ENCODE data around the gene RNF224.
"Not testable (repeated sequence)": the region's sequence is repeated elsewhere in the genome, so short reads cannot be mapped to it uniquely, and the experiment has no call there.

Gene RNF224

DNA sequence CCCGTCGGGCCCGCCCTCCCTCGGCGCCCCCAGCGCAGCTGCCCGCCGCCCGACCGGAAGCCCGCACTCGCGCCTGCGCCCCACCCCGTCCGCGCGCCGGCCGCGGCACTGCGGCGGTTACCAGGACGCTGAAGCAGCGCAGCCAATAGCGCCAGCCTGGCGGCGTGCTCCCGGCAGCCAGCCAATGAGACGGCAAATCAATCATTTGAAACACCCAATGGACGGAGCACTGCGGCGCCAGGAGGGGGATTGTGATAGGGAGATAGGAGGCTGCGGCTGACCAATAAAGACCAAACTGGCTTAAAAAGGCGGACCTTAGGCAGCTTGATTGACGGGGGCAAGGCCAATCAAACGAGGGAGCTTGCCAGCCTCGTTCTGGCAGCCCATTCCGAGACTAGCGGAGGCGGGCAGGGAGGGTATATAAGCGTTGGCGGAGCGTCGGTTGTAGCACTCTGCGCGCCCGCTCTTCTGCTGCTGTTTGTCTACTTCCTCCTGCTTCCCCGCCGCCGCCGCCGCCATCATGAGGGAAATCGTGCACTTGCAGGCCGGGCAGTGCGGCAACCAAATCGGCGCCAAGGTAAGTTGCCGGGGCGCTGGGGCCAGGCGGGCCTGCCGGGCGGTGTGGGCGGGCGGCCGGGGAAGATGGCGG lies 13.7 kb downstream of the RNF224 start, which contains the start of gene TUBB4B:
Gene TUBB4B, plus strand, starts transcription at position 447 of the 649 bp plus-strand sequence. Its CDS starts 74 bp downstream, at position 521.
- peak; percentile 100 for DNase-seq (ENCODE audit: low spot score)

DNA sequence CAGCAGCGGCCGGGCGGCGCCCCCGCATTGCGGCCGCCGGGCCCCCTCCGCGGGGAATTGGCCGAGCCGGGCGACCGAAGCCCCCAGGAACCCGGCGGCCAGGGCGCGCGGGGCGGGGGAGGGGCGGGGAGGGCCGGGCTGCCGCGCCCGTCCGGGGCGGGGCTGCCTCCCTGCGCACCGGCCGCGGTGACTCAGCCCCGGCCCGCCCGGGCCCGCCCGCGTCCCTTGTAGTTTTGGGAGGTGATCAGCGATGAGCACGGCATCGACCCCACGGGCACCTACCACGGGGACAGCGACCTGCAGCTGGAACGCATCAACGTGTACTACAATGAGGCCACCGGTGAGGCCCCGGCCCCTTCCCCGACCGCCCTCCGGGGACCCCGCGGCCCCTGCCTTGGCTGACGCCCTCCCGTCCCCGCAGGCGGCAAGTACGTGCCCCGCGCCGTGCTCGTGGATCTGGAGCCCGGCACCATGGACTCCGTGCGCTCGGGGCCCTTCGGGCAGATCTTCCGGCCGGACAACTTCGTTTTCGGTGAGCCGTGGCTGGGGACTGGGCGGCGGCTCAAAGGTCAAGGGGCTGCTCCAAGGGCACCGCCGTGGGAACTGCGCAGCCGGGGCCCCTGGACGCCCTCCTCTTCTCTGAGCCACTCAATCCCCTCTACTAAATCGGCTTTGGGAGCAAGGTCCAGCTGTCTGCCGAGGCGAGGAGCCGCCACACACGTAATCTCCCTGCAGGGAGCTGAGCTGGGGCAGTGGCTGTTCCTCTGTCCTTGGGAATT lies 14.4 kb downstream of the RNF224 start:
- no peak for DNase-seq (ENCODE audit: low spot score)

DNA sequence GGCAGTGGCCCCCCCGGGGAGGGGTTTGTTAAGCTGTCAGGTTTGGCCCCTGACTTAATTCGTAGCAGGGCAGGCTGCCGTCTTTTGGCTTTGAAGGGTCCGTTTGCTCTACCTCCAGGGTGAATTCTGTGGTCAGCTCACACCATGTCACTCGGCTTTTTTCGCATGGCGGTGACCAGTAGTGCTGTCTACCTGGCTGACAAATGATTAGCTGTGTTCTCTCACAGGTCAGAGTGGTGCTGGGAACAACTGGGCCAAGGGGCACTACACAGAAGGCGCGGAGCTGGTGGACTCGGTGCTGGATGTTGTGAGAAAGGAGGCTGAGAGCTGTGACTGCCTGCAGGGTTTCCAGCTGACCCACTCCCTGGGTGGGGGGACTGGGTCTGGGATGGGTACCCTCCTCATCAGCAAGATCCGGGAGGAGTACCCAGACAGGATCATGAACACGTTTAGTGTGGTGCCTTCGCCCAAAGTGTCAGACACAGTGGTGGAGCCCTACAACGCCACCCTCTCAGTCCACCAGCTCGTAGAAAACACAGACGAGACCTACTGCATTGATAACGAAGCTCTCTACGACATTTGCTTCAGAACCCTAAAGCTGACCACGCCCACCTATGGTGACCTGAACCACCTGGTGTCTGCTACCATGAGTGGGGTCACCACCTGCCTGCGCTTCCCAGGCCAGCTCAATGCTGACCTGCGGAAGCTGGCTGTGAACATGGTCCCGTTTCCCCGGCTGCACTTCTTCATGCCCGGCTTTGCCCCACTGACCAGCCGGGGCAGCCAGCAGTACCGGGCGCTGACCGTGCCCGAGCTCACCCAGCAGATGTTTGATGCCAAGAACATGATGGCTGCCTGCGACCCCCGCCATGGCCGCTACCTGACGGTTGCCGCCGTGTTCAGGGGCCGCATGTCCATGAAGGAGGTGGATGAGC lies 15.2 kb downstream of the RNF224 start:
- DNase-seq (ENCODE audit: low spot score): no peak

DNA sequence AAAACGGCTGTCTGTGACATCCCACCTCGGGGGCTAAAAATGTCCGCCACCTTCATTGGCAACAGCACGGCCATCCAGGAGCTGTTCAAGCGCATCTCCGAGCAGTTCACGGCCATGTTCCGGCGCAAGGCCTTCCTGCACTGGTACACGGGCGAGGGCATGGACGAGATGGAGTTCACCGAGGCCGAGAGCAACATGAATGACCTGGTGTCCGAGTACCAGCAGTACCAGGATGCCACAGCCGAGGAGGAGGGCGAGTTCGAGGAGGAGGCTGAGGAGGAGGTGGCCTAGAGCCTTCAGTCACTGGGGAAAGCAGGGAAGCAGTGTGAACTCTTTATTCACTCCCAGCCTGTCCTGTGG lies 15.9 kb downstream of the RNF224 start:
- DNase-seq (ENCODE audit: low spot score): not testable (repeated sequence)

DNA sequence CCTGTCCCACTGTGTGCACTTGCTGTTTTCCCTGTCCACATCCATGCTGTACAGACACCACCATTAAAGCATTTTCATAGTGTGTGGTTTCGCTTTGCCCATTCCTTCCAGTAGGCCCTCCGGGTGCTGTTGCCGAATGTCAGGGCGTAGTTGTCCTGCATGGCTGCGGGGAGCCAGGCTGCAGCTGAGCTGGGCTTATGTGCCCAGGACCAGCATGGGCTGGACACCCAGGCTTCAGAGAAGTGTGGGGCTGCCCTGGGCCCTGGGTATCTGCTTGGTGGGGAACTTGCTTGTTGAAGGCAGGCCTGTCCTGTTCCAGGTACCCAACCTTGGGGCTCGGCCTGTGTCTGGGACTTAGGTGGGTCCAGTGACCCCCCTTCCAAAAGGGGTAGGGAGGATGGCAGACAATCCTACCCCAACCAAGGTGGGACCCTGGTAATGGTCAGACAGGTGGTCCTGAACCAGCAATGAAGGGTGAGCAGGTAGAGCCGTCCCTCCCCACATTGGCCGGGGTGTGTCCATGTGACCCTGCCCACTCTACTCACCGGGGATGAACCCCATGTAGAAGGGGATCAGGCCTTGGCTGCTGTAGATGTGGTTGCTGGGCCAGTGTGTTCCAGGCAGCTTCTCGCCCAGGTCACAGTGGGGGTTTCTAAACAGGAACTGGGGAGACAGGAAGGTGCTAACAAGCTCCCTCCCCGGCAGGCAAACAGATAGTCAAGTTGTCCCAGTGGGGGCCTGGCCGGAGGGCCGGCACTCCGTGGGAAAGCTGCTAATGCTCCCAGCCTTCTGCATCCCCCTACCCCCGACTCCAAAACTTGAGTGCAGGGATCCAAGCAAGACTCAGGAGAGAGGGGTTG lies 16.6 kb downstream of the RNF224 start:
- no peak for DNase-seq (ENCODE audit: low spot score)

DNA sequence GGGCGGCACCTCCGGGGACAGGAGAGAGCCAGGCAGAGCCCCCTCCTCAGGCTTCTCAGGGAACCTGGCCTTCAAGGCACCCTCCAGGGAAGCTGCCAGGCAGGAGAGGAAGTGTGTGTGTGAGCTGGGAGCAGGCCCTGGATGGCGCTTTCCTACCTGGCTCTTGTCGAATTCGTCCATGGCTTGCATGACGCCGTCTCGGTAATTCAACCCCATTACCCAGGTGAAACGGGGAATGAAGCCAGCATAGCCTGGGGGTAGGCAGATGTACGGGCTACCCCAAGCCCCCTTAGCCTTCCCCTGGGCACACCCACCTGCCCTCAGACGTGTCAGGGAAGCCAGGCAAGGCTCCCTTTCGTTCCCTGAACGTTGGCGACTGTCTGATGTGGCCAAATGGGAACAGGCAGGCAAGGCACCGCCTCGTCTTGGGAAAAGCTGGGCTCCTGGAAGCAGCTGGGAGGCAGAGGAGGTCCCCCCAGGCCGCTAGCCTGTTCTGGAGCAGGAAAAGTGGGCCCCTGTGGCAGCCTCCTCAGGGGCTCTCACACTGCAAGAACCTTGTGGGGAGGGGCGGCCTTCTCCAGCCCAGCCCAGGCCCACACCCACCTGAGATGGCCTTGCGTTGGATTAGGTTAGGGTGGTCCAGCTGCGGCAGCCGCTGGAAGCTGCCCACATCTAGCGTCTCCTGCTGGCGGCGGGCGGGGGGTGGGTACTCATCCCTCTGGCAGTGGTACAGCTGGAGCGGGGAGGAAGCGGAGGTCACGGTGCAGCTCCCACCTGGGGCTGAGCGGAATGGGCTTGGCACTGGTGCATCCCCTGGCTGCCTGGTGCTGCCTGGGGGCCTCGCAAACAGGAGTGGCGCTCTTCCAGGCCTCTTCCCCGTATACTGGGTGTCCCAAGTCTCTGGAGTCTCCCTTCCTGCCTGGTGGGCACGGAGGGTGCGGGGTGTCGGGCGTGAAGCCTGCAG lies 17.5 kb downstream of the RNF224 start:
- DNase-seq (ENCODE audit: low spot score): no peak

DNA sequence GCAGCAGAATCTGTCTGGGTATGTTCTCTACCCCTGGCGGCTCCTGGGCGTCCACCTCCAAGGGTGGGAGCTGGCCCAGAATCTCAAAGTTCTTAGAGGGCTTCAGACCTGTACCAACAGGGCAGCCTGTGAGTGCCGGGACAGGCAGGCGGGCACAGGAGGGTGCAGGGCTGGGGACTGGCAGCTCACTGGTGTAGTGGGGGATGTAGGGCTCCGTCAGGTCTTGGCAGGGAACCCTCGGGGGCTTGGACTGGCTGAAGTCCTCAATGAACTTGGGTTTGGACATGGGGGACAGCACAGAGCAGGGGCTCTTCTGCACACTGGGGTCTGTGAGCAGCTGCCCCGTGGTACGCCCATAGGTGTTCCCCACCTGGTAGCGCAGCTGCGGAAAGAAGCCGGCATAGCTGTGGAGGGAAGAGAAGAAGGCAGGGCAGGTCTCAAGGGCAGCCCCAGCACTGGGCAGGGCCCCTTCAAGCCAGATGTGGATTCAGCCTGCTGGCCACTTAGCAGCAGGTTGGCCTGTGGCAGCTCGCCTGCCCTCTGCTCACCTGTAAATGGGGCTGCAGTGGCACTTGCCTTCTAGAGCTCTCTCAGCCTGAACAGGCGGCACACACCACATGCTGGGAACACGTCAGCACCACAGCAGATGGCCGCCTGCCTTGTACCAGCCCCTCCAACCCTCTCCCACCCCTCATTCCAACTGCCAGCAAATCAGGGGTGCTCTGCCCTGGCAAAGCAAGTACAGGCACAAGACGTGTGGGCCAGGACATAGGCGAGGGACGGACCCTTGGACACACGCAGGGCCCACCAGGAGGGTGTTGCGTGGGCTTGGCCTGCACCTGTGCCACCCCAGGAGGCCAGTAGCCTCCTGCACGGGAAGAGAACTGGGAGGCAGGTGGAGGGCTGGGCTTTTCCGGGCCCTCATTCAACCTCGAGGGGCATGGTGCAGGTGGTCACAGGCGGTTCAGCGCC lies 18.4 kb downstream of the RNF224 start:
- DNase-seq (ENCODE audit: low spot score): no peak

DNA sequence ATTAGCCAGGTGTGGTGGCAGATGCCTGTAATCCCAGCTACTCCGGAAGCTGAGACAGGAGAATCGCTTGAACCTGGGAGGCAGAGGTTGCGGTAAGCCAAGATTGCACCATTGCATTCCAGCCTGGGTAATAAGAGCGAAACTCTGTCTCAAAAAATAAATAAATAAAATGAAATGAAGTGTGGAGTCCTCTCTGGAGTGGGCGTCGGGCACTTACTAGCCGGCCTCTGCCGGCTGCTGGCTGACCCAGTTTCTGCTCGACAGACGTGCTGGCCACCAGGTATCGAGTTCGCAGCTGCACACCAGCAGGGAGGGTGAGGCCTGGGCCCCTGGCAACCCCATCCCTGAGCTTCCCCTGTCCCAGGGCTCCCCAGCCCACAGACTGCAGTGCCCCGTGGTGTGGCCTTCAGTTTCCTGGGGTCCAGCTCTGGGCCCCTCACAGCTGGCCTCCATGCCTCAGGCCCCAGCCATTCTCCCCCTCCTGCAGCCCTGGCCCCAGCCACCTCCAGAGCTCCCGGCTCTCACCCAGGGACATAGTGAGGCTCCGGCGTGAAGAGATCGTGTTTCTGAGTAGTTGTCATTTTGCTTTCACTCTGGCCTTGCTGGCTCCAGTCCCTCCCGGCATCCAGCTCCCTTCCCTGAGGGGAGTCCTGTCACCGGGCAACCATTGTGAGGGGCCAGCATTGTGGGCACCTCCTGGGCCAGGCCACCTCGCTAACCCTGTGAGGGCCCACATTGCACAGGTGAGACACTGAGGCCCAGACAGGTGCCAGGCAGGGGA lies 20.0 kb downstream of the RNF224 start:
- no peak for DNase-seq (ENCODE audit: low spot score)

DNA sequence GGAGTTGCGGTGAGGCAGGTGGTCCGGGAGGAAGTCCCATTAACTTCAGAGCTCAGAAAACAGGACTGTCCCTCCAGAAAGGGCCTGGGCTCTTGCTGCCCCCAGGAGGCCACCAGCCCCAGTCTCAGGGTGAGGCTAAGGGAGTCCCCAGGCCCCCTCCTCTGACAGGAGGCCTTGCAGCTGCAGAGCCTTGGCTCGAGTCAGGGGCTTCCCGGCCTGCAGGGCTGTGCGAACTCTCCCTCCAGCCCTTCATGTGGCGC lies 20.5 kb downstream of the RNF224 start:
- DNase-seq (ENCODE audit: low spot score): no peak

DNA sequence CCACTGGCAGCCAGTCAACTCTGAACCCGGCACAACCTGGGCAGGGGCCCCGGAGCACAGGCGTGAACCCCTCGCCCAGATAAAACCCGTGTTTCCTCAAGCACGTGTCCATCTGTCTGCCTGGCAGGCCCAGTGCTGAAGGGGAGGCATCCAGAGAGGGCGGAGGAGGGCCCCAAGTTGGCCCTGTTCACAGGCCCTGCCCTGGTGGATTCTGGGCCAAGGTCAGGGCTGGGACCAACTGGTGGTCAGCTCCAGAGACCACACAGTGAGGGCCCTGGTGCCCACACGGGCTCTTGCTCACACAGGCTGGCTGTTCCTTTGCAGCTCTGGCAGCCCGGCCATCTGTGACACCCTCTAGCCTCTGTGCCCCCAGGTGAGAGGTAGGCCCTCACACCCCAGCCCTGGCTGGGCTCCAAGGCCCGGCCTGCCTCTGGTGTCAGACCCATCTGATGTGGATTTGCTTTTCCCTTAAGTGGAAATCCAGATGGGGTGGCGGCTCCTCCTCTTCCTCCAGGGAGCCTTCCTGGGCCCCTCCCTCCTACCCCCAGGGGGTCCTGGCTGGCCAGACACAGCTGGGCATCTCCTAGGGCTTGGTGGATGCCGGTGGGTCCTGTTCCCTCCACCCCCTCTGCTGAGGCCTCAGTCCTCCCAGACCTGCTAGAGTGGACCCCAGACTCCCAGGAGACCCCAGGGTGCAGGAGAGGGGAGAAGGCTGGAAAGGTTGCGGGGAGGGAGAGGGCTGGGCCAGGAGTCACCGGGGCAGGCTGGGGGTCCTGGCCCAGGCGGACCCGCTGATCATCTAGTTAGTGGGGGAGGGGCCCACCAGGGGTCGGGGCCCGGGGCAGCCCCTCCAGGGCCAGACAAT lies 23.3 kb downstream of the RNF224 start:
- no peak for DNase-seq (ENCODE audit: low spot score)

DNA sequence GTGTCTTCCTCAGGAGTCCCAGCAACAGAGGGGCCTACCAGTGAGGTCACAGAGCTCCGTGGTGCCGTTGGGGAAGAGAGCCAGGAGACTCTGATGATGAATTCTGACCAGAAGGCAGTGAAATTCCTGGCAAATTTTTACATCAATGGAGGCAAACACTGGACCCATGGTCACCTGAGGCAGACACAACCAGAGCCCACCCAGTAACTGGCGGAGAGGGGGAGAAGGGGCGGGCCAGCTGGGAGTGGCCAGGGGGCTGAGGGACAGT lies 23.8 kb downstream of the RNF224 start, which contains the start of gene STPG3:
Gene STPG3, plus strand, starts transcription at position 93 of the 268 bp plus-strand sequence. Its CDS starts 1 bp downstream, at position 94.
- no peak for DNase-seq (ENCODE audit: low spot score)

DNA sequence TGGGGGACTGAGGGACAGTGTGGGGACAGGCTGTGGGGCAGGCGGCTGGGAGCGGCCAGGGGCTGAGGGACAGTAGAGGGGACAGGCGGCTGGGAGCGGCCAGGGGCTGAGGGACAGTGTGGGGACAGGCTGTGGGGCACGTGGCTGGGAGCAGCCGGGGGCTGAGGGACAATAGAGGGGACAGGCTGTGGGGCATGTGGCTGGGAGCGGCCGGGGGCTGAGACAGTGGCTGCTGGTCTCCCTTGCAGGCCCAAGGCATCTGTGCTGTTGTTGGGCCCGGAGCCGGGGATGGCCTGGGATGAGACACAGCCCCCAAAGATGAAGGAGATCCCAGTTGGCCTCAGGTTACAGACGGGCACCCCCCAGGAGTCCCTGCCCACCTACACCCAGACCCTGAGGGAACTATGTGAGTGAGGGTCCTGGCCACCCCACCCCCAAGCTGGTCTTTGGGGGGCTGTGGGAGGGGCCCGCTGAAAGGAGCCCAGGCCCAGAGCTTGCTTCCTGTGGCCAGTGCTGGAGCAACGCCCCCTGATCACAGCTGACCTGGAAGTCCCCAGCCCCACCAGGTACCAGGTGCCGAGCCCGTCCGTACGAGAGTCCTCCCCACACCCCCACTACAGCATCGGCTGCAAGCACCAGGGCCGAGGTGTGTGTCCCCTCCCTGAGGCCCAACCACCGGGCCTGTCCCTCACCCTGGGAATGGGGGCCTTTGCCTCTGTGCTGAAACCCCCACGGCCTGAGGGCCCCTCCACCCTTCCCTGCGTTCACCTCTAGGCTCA lies 24.4 kb downstream of the RNF224 start:
- DNase-seq (ENCODE audit: low spot score): no peak

DNA sequence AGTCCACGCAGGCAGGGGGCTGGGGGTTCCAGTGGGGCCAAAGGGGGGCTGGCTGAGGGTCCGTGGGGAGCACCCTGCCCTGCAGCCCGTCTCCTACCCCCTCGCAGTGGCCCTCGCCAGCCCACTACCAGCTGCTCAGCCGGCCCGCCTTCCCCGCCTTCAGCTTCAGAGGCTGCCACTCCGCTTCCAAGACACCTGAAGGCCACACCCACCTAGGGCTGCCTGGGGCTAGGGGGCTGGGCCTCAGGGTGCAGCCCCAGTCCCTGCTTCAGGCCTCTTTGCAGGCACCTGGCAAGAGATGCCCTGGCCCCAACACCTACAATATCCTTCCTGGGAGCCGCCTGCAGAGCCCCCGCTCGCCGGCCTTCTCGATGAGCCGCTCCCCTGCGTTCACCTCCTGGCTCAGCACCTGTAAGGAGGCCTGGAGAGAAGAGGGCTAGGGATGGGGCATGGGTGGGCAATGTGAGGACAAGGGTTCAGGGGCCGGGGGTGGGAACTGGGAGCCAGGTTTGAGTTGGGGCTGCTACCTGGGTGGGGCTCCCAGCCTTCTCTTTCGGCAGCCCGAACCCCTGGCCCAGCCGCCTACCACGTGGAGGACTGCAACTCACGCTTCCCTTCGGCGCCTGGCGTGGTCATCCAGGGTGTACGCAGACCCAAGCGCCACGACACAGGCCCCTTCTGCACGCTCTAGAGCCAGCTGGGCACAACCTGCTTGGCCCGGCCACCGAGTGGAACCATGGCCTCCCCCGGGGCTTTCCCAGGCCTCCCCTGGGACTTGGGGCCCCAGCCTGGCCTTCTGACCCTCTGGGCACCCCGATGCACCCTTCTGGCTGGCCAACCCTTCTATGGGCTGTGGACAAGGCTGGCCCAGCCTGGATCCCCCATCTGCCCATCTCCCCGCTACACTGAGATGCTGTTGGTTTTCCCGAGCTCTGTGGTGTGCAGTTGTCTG lies 25.5 kb downstream of the RNF224 start:
- DNase-seq (ENCODE audit: low spot score): no peak

DNA sequence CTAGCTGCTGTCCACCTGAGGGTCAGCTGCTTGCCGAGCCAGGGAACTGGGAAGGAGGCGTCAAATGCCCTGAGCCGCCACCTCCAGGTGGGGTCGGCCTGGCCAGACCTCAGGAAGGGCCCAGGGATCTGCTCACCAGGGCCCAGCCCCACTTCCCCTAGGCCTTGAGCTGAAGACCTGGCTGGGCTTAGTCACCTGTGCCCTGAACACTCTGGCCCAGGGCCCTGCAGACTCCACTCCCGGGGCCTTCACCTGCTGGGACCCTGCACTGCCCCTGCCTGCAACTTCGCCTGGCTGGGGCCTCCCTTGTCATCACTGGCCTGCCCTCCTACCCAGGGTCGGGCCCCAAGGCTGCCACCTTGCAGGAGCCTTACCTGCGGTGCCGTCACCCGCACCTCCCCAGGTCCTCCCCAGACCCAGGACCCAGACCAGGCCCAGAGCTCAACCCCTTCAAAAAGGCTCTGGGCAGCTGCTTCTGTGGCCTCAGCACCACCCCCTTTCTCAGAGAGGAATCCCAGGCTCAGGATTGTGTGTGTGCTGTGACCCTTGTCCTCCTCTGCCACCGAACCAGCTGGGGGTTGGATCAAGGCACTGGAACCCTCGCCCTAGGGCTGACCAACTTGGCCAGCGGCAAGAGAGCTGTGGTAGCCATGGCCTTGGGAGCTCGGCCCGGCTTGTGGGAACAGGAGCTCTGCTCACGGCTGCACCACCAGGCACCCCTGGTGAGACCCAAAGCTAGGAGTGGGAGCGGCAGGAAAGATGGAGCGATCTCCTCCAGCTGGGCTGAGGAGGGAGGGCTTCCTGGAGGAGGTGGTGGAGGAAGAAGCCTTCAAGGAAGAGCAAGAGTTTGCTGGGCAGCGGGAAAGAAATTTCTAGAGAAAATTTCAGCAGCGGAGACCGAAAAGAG lies 26.7 kb downstream of the RNF224 start:
- no peak for DNase-seq (ENCODE audit: low spot score)

Measured in left forelimb (tissue), 1 donor.